OCI-LY1 (cell line): ENCODE results near the gene CENPE.

Source experiments
- EZH2 ChIP-seq: fragments of 200-600 bp; sonication (generic), shearing (Covaris generic); IDR thresholded peaks from 2 replicates; pipeline ENCODE4 v1.8.0; 2017; ENCODE audit warnings: borderline replicate concordance, mixed run types, mild to moderate bottlenecking, antibody characterized with exemption, low read length, moderate library complexity, mixed read lengths
- TF ChIP-seq, protein P1 (sequence below): fragments of 200-600 bp; sonication (generic), shearing (Covaris generic); IDR thresholded peaks from 2 replicates; pipeline ENCODE4 v1.5.1; 2017; ENCODE audit warnings: mild to moderate bottlenecking, antibody characterized with exemption, low read length, moderate library complexity, mixed read lengths

DNA sequence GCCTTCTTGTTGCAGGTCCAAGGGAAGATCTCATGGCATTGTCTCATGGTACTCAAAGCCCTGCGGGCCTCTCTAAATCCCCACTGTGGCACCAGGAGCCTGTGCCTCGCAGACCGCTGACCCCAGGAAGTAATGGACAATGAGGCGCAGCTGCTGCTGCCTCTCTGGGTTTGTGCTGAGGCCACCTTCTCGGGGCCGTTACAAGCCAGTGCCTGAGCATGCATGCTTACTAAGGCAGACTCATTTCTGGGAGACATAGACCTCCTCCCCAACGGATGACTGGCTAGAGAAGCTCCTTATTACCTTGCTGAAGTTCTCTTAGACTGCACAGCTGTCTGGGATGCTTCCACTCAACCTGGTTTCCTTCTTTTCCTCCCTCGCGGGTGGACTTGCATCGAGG, 99.8 kb downstream of the CENPE start:
- TF ChIP-seq, protein P1, sequence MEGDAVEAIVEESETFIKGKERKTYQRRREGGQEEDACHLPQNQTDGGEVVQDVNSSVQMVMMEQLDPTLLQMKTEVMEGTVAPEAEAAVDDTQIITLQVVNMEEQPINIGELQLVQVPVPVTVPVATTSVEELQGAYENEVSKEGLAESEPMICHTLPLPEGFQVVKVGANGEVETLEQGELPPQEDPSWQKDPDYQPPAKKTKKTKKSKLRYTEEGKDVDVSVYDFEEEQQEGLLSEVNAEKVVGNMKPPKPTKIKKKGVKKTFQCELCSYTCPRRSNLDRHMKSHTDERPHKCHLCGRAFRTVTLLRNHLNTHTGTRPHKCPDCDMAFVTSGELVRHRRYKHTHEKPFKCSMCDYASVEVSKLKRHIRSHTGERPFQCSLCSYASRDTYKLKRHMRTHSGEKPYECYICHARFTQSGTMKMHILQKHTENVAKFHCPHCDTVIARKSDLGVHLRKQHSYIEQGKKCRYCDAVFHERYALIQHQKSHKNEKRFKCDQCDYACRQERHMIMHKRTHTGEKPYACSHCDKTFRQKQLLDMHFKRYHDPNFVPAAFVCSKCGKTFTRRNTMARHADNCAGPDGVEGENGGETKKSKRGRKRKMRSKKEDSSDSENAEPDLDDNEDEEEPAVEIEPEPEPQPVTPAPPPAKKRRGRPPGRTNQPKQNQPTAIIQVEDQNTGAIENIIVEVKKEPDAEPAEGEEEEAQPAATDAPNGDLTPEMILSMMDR = no peak
- no peak for TF ChIP-seq EZH2
